ENCODE data around the gene SOX2. TPM values are rescaled to one million over a fixed set of nuclear protein-coding genes. Genes with fewer than 3 reads are reported as not detected.

The SOX2 gene
- total RNA-seq, 2 donors from 2014 or later = 0.21 to 0.42 TPM

- intact Hi-C loops (cut with DNase I, micrococcal nuclease) = loop anchor here in 1 of 2 donors (10.0 kb wide), 1 partner anchor 984 kb away; no protein-coding TSS in a partner anchor
- no peak for ATAC-seq
- DNase-seq = no peak
These were observed 10.6 kb upstream of the SOX2 start for GRCh38 chr3:181701096-181701495.

DNA sequence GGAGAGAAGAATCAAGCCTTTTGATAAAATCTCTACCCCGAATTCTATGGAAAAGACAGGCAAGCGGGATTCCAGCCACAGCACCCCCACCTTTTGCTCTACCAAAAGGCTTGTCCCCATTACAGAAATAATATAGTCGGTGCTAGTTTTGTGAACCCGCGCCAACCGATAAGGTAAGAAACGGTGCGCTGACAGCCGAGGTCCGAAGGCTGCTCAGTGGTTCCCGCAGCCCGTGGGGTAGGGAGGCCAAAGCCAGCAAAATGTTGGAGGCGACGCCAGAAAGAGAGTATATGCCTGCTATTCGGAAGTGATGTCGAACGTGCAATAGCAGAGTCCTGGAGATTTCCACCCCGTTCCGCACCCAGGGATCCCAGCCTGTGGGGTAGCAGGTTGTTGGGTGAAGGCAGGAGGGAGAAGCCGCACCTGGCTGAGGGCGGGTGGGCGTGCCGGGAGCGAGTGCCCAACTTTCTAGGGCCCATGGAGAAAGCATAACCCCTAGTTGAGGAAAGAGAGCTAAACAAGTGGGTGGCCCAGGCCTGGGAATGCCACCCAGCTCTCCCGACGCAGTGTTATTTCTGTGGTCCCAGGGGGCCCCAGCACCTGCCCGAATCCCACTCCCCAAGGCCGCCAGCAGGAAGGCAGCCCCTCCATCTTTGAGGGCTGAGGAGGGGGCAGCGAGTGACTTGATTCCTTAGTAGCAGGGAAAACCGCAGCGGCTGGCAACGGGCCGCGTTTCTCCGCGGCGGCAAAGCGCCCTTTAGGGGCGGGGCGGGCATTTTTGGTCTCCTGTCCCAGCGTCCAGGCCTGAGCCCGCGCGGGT is 7.9 kb upstream of the SOX2 start:
- intact Hi-C loops (cut with DNase I, micrococcal nuclease) = loop anchor here in 1 of 2 donors (10.0 kb wide), 1 partner anchor 981 kb away; no protein-coding TSS in a partner anchor
- ATAC-seq (no peak), DNase-seq (no peak)

- ATAC-seq = no peak
- DNase-seq = no peak
- intact Hi-C loops (cut with DNase I, micrococcal nuclease) = loop anchor here in 1 of 2 donors (10.0 kb wide), 1 partner anchor 980 kb away; no protein-coding TSS in a partner anchor
These were observed 7.2 kb upstream of the SOX2 start for GRCh38 chr3:181704421-181705085.

DNA sequence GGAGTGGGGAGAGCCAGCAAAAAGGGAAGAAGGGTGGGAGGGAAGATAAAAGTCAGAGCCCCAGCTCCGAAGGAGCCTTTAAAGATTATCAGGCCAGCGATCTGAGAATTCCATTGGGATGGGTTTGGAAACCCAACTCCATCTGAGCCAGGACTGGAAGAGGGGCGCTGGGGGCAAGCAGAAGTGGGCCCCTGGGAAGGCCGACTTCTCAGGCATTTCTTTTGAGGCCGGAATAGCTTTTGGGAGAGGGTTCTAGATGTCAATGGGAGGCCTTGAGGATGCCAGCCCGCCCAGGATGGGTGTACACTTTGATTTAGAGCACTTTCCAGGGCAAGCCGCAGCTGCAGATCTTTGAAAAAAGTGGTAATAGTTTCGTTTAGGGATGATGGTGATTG is 6.6 kb upstream of the SOX2 start:
- DNase-seq = no peak
- ATAC-seq = no peak
- intact Hi-C loops (cut with DNase I, micrococcal nuclease) = loop anchor here in 1 of 2 donors (10.0 kb wide), 1 partner anchor 980 kb away; no protein-coding TSS in a partner anchor

DNA sequence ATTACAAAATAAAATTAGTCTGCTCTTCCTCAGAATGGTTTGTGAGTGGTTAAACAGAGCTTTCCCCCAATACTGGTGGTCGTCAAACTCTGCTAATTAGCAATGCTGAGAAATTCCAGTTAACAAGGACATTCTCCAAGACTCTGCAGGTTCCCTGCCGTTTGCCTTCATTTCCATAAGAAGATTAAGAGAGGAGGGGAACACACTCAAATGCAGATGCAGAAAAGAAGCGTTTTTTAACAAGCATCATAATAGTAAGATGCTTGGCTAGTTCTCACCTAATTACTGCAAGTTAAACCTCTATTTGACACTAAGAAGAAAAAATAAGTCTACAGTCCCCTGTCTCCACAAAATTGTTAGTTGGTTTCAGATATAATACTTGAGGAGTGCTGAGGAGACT is 3.7 kb upstream of the SOX2 start:
- ATAC-seq = no peak
- no peak for DNase-seq
- intact Hi-C loops (cut with DNase I, micrococcal nuclease) = loop anchor here in 1 of 2 donors (10.0 kb wide), 1 partner anchor 977 kb away; no protein-coding TSS in a partner anchor

GRCh38 chr3:181709537-181710279 is 2.0 kb upstream of the SOX2 start:
- intact Hi-C loops (cut with DNase I, micrococcal nuclease) = loop anchor here in 1 of 2 donors (5.0 to 10.0 kb wide), 2 partner anchors 548 to 975 kb away; no protein-coding TSS in a partner anchor
- peak; percentile 60 for ATAC-seq
- DNase-seq = peak in 1 of 2 donors; percentile 87

GRCh38 chr3:181710345-181711291 is 1.1 kb upstream of the SOX2 start:
- intact Hi-C loops (cut with DNase I, micrococcal nuclease) = loop anchor here in 1 of 2 donors (5.0 kb wide), 1 partner anchor 547 kb away; no protein-coding TSS in a partner anchor
- DNase-seq = no peak

GRCh38 chr3:181712226-181712552 is 464 bp downstream of the SOX2 start:
- DNase-seq (no peak), ATAC-seq (peak; percentile 16)
- intact Hi-C loops (cut with DNase I, micrococcal nuclease) = loop anchor here in 1 of 2 donors (5.0 kb wide), 1 partner anchor 545 kb away; no protein-coding TSS in a partner anchor

More at GRCh38 chr3:181710345-181711291, 1.1 kb upstream of the SOX2 start:
- ATAC-seq = no peak

GRCh38 chr3:181712553-181713279 is 991 bp downstream of the SOX2 start:
- ATAC-seq = peak; percentile 47
- intact Hi-C loops (cut with DNase I, micrococcal nuclease) = loop anchor here in 1 of 2 donors (5.0 kb wide), 1 partner anchor 545 kb away; no protein-coding TSS in a partner anchor

GRCh38 chr3:181713280-181713647 is 1.5 kb downstream of the SOX2 start:
- no peak for DNase-seq
- intact Hi-C loops (cut with DNase I, micrococcal nuclease) = loop anchor here in 1 of 2 donors (5.0 kb wide), 1 partner anchor 544 kb away; no protein-coding TSS in a partner anchor
- no peak for ATAC-seq

More at GRCh38 chr3:181712553-181713279, 991 bp downstream of the SOX2 start:
- no peak for DNase-seq

DNA sequence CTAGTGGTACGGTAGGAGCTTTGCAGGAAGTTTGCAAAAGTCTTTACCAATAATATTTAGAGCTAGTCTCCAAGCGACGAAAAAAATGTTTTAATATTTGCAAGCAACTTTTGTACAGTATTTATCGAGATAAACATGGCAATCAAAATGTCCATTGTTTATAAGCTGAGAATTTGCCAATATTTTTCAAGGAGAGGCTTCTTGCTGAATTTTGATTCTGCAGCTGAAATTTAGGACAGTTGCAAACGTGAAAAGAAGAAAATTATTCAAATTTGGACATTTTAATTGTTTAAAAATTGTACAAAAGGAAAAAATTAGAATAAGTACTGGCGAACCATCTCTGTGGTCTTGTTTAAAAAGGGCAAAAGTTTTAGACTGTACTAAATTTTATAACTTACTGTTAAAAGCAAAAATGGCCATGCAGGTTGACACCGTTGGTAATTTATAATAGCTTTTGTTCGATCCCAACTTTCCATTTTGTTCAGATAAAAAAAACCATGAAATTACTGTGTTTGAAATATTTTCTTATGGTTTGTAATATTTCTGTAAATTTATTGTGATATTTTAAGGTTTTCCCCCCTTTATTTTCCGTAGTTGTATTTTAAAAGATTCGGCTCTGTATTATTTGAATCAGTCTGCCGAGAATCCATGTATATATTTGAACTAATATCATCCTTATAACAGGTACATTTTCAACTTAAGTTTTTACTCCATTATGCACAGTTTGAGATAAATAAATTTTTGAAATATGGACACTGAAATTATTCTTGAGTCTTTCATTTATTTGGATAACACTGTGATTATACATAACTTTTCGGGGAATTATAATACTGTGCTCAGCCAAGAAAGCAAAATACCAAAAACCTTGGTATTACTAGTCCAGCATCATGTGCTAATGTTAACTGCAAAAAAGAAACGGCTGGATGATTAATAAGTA is 2.2 kb downstream of the SOX2 start:
- ATAC-seq (no peak), DNase-seq (no peak)
- intact Hi-C loops (cut with DNase I, micrococcal nuclease) = loop anchor here in 1 of 2 donors (5.0 kb wide), 1 partner anchor 543 kb away; no protein-coding TSS in a partner anchor

DNA sequence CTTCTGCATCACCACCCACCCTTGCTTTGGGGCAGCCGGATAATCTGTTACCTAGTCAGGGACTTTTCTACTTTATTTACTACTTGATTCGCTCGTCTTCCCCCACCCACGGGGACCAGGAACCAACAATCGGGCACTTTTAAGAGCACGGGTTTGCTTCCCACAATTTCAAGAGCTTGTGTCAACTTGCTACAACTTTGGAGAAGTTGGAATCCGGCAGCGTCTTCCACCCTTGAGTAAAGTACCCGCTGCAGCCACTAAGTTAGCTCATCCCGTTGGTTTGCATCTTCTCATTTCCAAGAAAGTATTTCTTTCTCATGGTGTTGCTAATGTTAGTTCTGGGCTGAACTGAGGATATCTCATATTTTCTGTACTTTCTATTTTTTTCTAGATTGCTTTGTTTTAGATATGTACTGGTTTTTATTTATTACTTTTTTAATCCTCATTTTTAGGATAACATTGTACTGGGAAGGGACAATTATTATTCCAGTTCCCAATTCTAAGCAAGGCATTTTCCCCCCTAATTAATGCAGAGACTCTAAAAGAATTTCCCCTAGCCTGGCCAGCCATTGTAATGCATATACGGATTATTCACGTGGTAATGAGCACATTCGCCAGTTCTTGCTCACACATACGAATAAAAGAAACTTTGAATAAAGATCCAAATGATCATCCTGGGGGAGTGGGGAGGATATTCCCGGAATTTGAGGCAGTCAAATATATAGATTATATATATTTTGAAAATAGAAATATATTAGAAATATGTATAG is 4.0 kb downstream of the SOX2 start:
- intact Hi-C loops (cut with DNase I, micrococcal nuclease) = no loop called here
- ATAC-seq (no peak), DNase-seq (no peak)

DNA sequence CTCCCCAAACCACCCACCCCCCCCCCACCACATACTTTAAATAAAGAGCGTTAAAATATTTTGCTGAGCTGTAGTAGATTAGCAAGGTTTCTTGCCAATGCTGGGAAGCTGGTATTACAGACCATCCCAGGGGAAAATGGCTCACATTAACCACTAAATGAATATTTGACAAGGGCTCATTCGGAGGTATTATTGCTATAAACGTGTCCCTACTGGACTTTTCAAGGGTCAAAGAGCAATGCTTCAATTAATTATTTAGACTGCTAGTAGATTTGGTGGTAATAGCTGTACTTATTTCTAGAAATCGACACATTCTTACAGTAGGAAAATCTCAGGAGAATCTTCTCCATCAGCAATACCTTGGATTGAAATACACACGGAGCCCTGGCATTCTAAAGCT is 5.2 kb downstream of the SOX2 start:
- intact Hi-C loops (cut with DNase I, micrococcal nuclease) = no loop called here
- DNase-seq (no peak), ATAC-seq (no peak)

DNA sequence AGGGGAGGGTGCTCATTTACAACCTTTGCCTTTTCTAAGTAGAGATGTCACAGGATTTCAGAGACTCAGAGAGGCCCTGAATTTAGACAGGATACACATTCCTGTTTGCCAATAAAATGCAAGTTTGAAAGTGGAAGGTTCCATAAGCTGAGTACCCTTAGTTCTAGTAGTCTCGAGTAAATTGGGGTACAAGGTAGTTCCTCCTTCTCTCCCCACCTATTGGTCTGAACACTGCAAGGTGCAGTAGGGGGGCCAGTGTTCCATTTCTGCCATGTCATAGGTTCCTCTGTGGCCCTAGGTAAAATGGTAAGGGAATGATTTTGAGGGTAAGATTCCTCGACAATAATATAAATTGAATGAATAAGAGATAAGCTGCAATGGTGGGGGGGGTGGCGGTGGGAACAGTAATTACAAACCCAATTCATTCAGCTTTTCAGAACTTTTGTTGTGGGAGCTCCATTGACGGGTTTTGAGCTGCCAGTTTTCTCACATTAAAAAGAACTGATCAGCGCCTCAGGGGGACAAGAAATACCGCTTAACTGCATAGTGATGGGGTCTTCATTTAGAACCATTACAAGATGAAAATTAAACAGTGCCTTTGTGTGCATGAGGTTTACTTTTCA is 5.9 kb downstream of the SOX2 start:
- ATAC-seq = no peak
- intact Hi-C loops (cut with DNase I, micrococcal nuclease) = no loop called here
- no peak for DNase-seq

- intact Hi-C loops (cut with DNase I, micrococcal nuclease) = no loop called here
- DNase-seq (no peak), ATAC-seq (no peak)
These were observed 6.6 kb downstream of the SOX2 start for GRCh38 chr3:181718369-181718768.

Data from left colon (tissue), 2 donors.